Adrenal gland (tissue), 12 donors: ENCODE data around the gene HHAT. TPM values are rescaled to one million over a fixed set of nuclear protein-coding genes. Genes with fewer than 3 reads are reported as not detected.

Experiments used
- DNase-seq, 7 donors: peaks; one replicate each; pipeline ENCODE4 v3.0.0-alpha.2; 2019 to 2020
- H3K27ac ChIP-seq, 5 donors: fragments of 200-600 bp; sonication (generic) in 4 of 5; 1 replicate in 3 of 5; 2 replicates in 2 of 5; pipeline versions ENCODE4 v1.5.1 to v1.8.0; 2016 to 2020; ENCODE audit warnings: mild to moderate bottlenecking in 1 of 5
- H3K27me3 ChIP-seq: fragments of 200-600 bp; 2 replicates; pipeline ENCODE4 v1.8.0; 2021
- H3K36me3 ChIP-seq, 2 donors: fragments of 200-600 bp; replicated peaks in 1 of 2; 1 replicate in 1 of 2; 2 replicates in 1 of 2; pipeline versions ENCODE4 v1.5.1 to v1.8.0; 2018 to 2022
- H3K4me1 ChIP-seq, 2 donors: fragments of 200-600 bp; replicated peaks in 1 of 2; 1 replicate in 1 of 2; 2 replicates in 1 of 2; pipeline versions ENCODE4 v1.5.1 to v1.8.0; 2018 to 2021
- H3K4me3 ChIP-seq, 4 donors: fragments of 200-600 bp; sonication (generic) in 3 of 4; one replicate each; pipeline ENCODE4 v1.5.1; 2016 to 2018
- H3K9me3 ChIP-seq, 3 donors: fragments of 200-600 bp; sonication (generic) in 1 of 3; replicated peaks in 1 of 3; 1 replicate in 2 of 3; 2 replicates in 1 of 3; pipeline versions ENCODE4 v1.5.1 to v1.8.0; 2016 to 2021
- CTCF ChIP-seq, 6 experiments: fragments of 450-650 bp in 4 of 6; fragments of 200-600 bp in 2 of 6; sonication (generic) in 1 of 6; IDR thresholded peaks; 1 replicate in 5 of 6; 2 replicates in 1 of 6; pipeline versions ENCODE4 v1.5.1 to v1.8.0; 2016 to 2021; ENCODE audit warnings: antibody characterized with exemption in 6 of 6, mild to moderate bottlenecking in 2 of 6, moderate library complexity in 1 of 6
- POLR2A ChIP-seq, 2 donors: fragments of 450-650 bp; IDR thresholded peaks; one replicate each; pipeline ENCODE4 v1.6.1; 2017; ENCODE audit warnings: antibody characterized with exemption in 2 of 2, mild to moderate bottlenecking in 2 of 2, moderate library complexity in 1 of 2
- WGBS, 4 donors: extraction: QIAGEN DNeasy Blood & Tissue Kit in 2 of 4; methylation state at CpG; one replicate each; pipeline versions ENCODE4 v1.1.5 to v1.1.7; 2013 to 2017; 5-methylcytosine and 5-hydroxymethylcytosine counted together
- intact Hi-C, 2 donors: fragments of 100-400 bp; cut with DNase I; formaldehyde crosslinking; loops; one replicate each; pipeline versions ENCODE4 v1.14.1 to v1.15.0; 2022 to 2023
- polyA plus RNA-seq, 3 donors: library from polyadenylated mRNA; stranded (reverse); fragments of 200-250 nt in 2 of 3; fragments of 350-450 nt in 1 of 3; fragmentation: Illumina TruSeq in 1 of 3; extraction: RNeasy Lipid Tissue Mini Kit (QIAGEN cat#74804) in 1 of 3; gene quantifications; one replicate each; pipeline ENCODE4 v1.2.3, GENCODE V29; 2013 to 2014
- total RNA-seq, 9 donors: library from RNA; depleted of rRNA in 4 of 9; stranded (reverse); fragments of >200 nt in 4 of 9; fragments of 120-200 nt in 1 of 9; fragmentation: NEBNext Ultra II Directional in 1 of 9; extraction: Animal tissue kit (Norgen Biotek cat#: 25700) in 1 of 9; gene quantifications; one replicate each; pipeline versions ENCODE4 v1.1.0 to v1.2.4, GENCODE V29; 2013 to 2023
- donor health status: healthy with polysubstance abuse.
- donor health status: Bipolar disorder and iron deficiency.
- donor health status: DM: yes; HTN: yes; CAD: no.
- donor health status: DM: no; HTN: no; CAD: no.
- donor health status: DM: no; HTN: no; CAD: no.
- donor health status: DM: yes; HTN: yes; CAD: no.

HHAT gene
- total and polyA plus RNA-seq, 12 donors = 3.1 to 26.7 (median 12.3) TPM

- TF ChIP-seq CTCF (IDR thresholded peaks at IDR 0.05) (no peak), POLR2A (IDR thresholded peaks at IDR 0.05) (no peak)
- H3K4me1 ChIP-seq = no peaks in the 10 kb centered on the region
- no peaks in the 10 kb centered on the region for H3K27me3 ChIP-seq
- H3K9me3 ChIP-seq = no peaks in the 10 kb centered on the region
- intact Hi-C loops = no loop called here
- H3K27ac ChIP-seq = no peak overlapping the region
- no peak overlapping the region for H3K4me3 ChIP-seq
- 51 to 84% (median 60%) methylated on average over 3 of the region's 3 CpGs for WGBS, 4 donors
- DNase-seq = no peak
- H3K36me3 ChIP-seq = no peaks in the 10 kb centered on the region
These were observed 361.1 kb downstream of the HHAT start for GRCh38 chr1:210689826-210690225.

- H3K36me3 ChIP-seq = no peaks in the 10 kb centered on the region
- WGBS, 4 donors = 83 to 90% (median 86%) methylated on average over 3 to 5 of the region's 5 CpGs
- H3K9me3 ChIP-seq = no peaks in the 10 kb centered on the region
These were observed 361.5 kb downstream of the HHAT start for GRCh38 chr1:210690236-210690635.

GRCh38 chr1:210691039-210691610, 362.4 kb downstream of the HHAT start:
- intact Hi-C loops = no loop called here
- Histone ChIP-seq H3K4me3 (no peak overlapping the region), H3K9me3 (no peaks in the 10 kb centered on the region), H3K27me3 (no peaks in the 10 kb centered on the region), H3K36me3 (no peaks in the 10 kb centered on the region), H3K27ac (no peak overlapping the region), H3K4me1 (no peaks in the 10 kb centered on the region)
- WGBS, 4 donors = 83 to 91% (median 89%) methylated on average over 6 of the region's 6 CpGs
- DNase-seq = no peak
- TF ChIP-seq POLR2A (IDR thresholded peaks at IDR 0.05) (no peak), CTCF (IDR thresholded peaks at IDR 0.05) (no peak)

More at GRCh38 chr1:210690236-210690635, 361.5 kb downstream of the HHAT start:
- DNase-seq = no peak
- H3K4me3 ChIP-seq = no peak overlapping the region
- H3K27ac ChIP-seq = no peak overlapping the region
- H3K4me1 ChIP-seq = no peaks in the 10 kb centered on the region
- H3K27me3 ChIP-seq = no peaks in the 10 kb centered on the region
- intact Hi-C loops = no loop called here
- TF ChIP-seq CTCF (IDR thresholded peaks at IDR 0.05) (no peak), POLR2A (IDR thresholded peaks at IDR 0.05) (no peak)

- intact Hi-C loops = no loop called here
- Histone ChIP-seq H3K9me3 (no peaks in the 10 kb centered on the region), H3K27ac (no peak overlapping the region), H3K4me3 (no peak overlapping the region), H3K27me3 (no peaks in the 10 kb centered on the region), H3K36me3 (no peaks in the 10 kb centered on the region), H3K4me1 (no peaks in the 10 kb centered on the region)
- no peak for DNase-seq
- WGBS, 4 donors = 50 to 62% (median 52%) methylated on average over 7 of the region's 7 CpGs
- TF ChIP-seq CTCF (IDR thresholded peaks at IDR 0.05) = no peak
- TF ChIP-seq POLR2A (IDR thresholded peaks at IDR 0.05) = no peak
These were observed 364.1 kb downstream of the HHAT start for GRCh38 chr1:210692796-210693195.
